ENCODE data around the gene SKOR2.

The SKOR2 gene

GRCh38 chr18:47251289-47252120 is at the start of gene SKOR2:
SKOR2 (minus strand) TSS chr18:47251660; CDS start chr18:47249183, 2,477 bp downstream.
- no peak for FAIRE-seq

- no peak for FAIRE-seq
Measured at GRCh38 chr18:47296462-47296861, 45.0 kb upstream of the SKOR2 start.

GRCh38 chr18:47294801-47295200 is 43.3 kb upstream of the SKOR2 start:
- FAIRE-seq = no peak

- no peak for FAIRE-seq
Measured at GRCh38 chr18:47288741-47289140, 37.3 kb upstream of the SKOR2 start.

GRCh38 chr18:47287911-47288585 is 36.6 kb upstream of the SKOR2 start:
- FAIRE-seq = no peak

GRCh38 chr18:47286776-47287410 is 35.4 kb upstream of the SKOR2 start:
- FAIRE-seq = no peak

- no peak for FAIRE-seq
Measured at GRCh38 chr18:47285456-47285855, 34.0 kb upstream of the SKOR2 start.

- FAIRE-seq = no peak
Measured at GRCh38 chr18:47284721-47285395, 33.4 kb upstream of the SKOR2 start.

- no peak for FAIRE-seq
Measured at GRCh38 chr18:47283476-47283875, 32.0 kb upstream of the SKOR2 start.

- no peak for FAIRE-seq
Measured at GRCh38 chr18:47280121-47280520, 28.7 kb upstream of the SKOR2 start.

- FAIRE-seq = no peak
Measured at GRCh38 chr18:47274961-47275360, 23.5 kb upstream of the SKOR2 start.

- no peak for FAIRE-seq
Measured at GRCh38 chr18:47265197-47265596, 13.7 kb upstream of the SKOR2 start.

- FAIRE-seq = no peak
Measured at GRCh38 chr18:47264308-47264700, 12.8 kb upstream of the SKOR2 start.

GRCh38 chr18:47263430-47264307 is 12.2 kb upstream of the SKOR2 start:
- FAIRE-seq = no peak

- FAIRE-seq = no peak
Measured at GRCh38 chr18:47263150-47263429, 11.6 kb upstream of the SKOR2 start.

GRCh38 chr18:47262301-47263149 is 11.1 kb upstream of the SKOR2 start:
- no peak for FAIRE-seq

- FAIRE-seq = no peak
Measured at GRCh38 chr18:47261902-47262300, 10.4 kb upstream of the SKOR2 start.

- FAIRE-seq = no peak
Measured at GRCh38 chr18:47260924-47261701, 9.7 kb upstream of the SKOR2 start.

GRCh38 chr18:47260120-47260923 is 8.9 kb upstream of the SKOR2 start:
- FAIRE-seq = no peak

Data from TTC549 (cell line).